HG03159 (cell line): Measurements from ENCODE around the gene MYO10.
"Not testable (repeated sequence)": the region's sequence is repeated elsewhere in the genome, so short reads cannot be mapped to it uniquely, and the experiment has no call there.

Experiments used
- ATAC-seq: cut with Tn5 transposase; IDR thresholded peaks from one replicate; pipeline ENCODE4 v1.9.1; 2021; ENCODE audit warnings: mild to moderate bottlenecking, moderate library complexity; ENCODE audit not compliant: unreplicated experiment

MYO10 gene

GRCh38 chr5:16681876-16682275 lies 254.2 kb downstream of the MYO10 start:
- ATAC-seq, result no peak

- ATAC-seq, result no peak
Measured at GRCh38 chr5:16679863-16680262, 256.2 kb downstream of the MYO10 start.

DNA sequence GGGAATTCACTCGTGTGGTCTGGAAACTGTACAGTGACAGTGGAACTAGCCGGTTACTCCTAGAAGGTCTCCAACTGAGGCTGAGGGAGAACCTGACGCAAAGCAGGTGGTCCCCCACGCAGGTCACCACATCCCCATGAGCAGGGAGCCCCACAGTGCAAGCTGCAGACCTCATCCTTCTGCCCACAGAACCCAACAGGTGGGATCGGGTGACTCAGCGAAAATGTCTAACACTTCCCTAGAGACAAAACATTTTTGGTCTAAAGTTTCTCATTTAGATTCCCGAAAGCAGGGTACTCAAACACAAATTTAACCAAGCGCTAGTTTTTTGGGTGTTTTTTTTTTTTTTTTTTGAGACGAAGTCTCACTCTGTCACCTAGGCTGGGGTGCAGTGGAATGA lies 256.9 kb downstream of the MYO10 start:
- ATAC-seq, result no peak

DNA sequence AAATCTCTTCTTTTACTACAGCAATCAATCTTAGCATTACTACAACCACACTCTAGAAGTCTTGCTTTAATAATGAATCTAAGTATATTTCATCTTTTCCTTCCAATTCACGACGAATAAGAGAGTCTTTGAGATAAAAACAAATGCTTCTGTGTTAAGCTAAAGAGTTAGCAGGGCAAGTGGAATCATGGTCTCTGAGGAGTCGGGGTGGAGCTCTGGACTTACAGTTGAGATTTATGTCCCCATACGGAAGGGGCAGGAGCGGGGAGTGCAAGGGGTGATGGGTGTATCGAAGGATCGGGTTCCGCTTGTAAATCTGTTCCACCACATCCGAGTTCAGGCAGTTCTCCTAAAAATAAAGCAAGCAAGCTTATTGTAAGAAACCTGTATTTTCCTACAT lies 260.3 kb downstream of the MYO10 start:
- ATAC-seq, result no peak

- ATAC-seq, result no peak
Measured at GRCh38 chr5:16674750-16675149, 261.3 kb downstream of the MYO10 start.

DNA sequence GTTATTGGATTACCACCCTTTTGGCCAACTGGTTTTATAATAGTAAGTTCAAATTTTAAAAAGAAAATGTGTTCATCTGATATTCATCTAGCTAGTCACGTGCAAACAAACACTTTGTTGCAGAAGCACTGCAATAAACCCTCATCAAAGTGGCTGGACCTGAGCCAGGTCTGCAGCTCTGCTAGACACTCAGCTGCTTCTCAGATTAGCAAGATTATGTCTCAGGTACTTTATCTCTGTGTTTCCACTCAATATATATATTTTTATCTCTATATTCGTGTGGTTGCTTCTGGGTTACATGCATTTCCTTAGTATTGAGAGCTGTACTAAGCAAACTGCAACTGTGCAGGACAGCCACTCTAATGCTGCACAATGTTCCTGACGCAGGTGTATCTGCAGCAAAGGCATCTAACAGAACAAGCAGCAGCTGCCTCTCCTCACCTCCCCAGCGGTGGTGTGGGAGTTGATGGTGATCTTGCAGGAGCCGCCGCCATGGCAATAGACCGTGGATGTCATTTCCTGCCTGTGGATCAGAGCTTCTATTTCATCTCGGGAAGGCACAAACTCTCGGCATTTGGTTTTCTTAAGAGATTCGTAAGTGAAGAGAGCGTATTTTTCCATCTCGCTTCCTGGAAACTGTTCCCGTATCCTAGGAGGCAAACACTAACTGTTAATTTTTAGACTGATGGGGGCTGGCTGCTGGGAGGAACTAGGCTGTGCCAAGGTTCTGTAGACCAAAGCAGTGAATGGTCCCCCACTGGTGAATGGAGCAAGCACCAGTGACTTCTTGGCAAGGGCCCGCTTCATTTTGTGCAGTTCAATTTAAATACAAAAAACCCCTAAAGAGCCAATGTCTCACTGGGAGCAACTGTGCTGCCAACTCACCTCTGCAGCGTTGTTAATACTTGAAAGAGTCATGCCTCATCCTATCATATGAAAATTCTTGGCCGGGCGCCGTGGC lies 262.6 kb downstream of the MYO10 start:
- ATAC-seq, result no peak

DNA sequence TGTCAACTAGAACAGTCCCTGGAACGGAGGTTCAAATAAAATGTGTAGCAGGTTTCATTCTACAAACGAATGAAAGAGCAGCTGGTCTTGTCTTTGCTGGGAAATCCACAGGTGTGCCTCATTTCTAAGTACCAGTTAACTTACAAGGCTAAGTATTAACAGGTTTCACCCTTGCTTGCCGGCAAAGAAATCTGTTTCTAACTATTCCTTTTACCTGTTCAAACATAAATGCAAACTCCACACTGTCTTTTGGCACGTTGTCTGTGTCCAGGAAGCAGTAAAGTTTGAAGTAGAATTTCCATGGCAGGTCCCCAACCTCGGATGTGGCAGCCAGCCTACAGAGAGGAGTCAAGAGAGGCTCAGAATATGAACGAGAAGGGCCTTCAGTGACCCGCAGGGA lies 264.9 kb downstream of the MYO10 start:
- ATAC-seq, result no peak

- no peak for ATAC-seq
Measured at GRCh38 chr5:16669776-16670175, 266.3 kb downstream of the MYO10 start.

- no peak for ATAC-seq
Measured at GRCh38 chr5:16668631-16669030, 267.5 kb downstream of the MYO10 start.

- ATAC-seq, result no peak
Measured at GRCh38 chr5:16668194-16668593, 267.9 kb downstream of the MYO10 start.

- ATAC-seq, result no peak
Measured at GRCh38 chr5:16666883-16667398, 269.1 kb downstream of the MYO10 start.

- no peak for ATAC-seq
Measured at GRCh38 chr5:16666130-16666882, 269.8 kb downstream of the MYO10 start.

DNA sequence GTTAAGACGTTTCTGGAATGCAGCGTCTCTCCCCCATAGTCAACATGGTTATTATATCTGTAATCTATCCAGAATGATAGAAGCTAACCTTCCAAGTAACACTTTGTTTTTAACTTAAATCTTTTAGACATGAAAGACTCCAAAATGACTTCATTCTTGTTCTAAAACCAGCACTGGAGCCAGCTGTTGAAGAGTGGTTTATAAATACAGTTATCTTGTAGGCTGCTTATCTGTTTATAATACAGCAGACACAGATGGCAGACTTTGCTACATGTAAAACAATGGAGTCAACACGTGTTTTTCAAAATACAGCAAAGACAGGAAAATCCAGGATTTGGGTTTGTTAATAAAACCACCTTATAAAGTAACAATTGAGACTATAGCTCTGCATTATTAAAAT lies 270.5 kb downstream of the MYO10 start:
- no peak for ATAC-seq

- ATAC-seq, result no peak
Measured at GRCh38 chr5:16664368-16664767, 271.7 kb downstream of the MYO10 start.

GRCh38 chr5:16663840-16664239 lies 272.2 kb downstream of the MYO10 start:
- no peak for ATAC-seq

DNA sequence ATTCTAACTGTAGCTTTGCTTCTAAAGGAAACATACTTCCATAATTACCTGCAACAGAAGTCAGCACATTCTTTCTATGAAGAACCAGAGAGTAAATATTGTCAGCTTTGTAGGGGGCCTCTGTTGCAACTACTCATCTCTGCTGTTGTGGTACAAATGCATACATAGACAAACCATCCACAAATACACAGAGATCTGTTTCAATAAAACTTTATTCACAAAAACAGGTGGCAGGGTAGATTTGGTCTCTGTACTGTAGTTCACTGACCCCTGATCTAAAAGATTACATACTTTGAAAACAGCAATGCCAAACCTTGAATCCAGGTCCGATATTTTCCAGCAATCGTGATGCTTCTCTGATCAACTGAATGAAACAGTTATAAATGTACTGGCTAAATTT lies 274.4 kb downstream of the MYO10 start:
- no peak for ATAC-seq

GRCh38 chr5:16660982-16661381 lies 275.1 kb downstream of the MYO10 start:
- no peak for ATAC-seq

DNA sequence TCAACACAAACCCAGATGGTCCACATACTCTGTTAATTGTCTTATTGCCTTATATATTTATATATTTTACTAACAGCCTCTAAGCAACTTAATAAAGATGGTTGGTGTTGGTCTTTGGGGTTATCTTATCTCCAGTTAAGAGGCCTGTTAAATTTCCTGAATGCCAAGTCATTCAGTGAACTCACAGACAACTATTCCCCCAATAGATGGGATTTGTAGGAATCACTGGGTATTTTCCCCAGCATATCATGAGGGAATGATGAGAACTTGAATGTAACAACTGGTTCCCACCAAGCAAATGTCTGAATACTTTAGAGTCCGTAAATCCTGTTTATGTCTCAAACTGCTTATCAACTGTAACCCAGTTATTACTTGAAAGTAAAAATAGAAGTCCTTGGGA lies 276.6 kb downstream of the MYO10 start:
- ATAC-seq, result no peak

GRCh38 chr5:16656561-16657191 lies 279.4 kb downstream of the MYO10 start:
- no peak for ATAC-seq

GRCh38 chr5:16654647-16655334 lies 281.3 kb downstream of the MYO10 start:
- ATAC-seq, result no peak

GRCh38 chr5:16648739-16649138 lies 287.3 kb downstream of the MYO10 start:
- ATAC-seq, result not testable (repeated sequence)
